Colon (tissue), 2 donors: ENCODE results near the gene BAIAP2L1.
A peak's percentile ranks its signal among the peaks of the same experiment; 100 is the strongest.

Source experiments
- FAIRE-seq: peaks from 2 replicates; lab custom pipeline; 2012; peaks lifted over from hg19 to GRCh38; lab: Jason Lieb, UNC
- donor health status: control.
- donor health status: control.

BAIAP2L1 gene

DNA sequence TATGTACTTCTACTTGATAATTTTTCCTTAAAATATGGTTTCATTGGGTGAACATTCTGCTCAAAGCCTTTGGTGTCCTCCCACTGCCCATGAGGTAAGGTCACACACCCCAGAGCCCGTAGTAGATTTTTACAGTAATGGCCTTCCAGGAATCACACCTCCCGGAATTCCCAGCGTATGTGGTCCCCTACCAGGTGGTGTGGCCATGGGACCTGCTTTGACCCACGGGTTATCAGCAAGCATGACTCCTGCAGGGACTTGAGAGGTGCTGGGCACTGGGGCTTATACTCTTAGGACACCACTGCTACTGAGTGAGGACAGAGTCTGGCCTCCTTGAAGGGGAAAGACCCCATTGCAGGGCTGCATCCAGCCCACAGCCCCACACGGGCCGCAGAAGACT, 42.2 kb downstream of the BAIAP2L1 start:
- no peak for FAIRE-seq

DNA sequence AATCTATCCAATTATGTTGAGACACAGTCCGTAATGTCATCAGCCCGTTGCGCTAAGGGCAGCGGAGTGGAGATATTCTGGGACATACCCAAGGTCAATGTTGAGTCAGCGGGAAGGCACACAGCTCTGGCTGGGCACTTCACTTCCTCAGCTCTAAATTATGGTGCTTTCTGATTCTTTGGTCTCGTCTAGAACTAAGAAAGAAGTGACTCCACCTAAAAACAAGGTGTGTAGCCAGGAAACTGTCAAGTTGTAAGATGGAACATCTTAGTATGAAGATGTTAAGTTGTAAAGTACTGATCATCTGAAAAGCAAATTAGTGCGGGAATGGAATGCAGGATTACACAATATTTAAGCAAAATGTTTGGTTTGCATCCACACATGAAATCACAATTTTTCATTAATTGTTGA, 43.1 kb downstream of the BAIAP2L1 start:
- FAIRE-seq, result no peak

- no peak for FAIRE-seq
Measured at GRCh38 chr7:98355250-98355538, 45.7 kb downstream of the BAIAP2L1 start.

GRCh38 chr7:98354511-98355249, 46.2 kb downstream of the BAIAP2L1 start:
- FAIRE-seq, result no peak

DNA sequence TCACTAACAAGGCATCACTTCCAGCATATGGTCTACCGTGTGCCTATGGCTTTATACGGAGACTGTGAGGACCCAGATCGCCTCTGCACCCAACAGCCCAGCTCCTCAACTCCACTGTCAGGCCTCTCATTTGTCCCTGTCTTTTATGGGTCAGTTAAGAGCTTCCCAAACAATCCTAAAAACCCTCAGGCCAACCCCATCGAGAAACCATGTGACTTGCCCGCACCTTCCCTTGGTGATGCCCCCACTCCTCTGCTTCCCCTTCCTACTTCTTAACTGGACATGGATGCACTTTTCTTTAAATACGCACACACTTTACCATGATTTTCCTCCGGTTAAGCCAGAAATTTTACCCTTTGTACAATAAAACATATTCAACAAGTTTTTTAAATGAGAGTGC, 46.8 kb downstream of the BAIAP2L1 start:
- no peak for FAIRE-seq

GRCh38 chr7:98352621-98353020, 48.3 kb downstream of the BAIAP2L1 start:
- FAIRE-seq, result peak; percentile 47

- FAIRE-seq, result no peak
Measured at GRCh38 chr7:98351136-98351535, 49.8 kb downstream of the BAIAP2L1 start.

DNA sequence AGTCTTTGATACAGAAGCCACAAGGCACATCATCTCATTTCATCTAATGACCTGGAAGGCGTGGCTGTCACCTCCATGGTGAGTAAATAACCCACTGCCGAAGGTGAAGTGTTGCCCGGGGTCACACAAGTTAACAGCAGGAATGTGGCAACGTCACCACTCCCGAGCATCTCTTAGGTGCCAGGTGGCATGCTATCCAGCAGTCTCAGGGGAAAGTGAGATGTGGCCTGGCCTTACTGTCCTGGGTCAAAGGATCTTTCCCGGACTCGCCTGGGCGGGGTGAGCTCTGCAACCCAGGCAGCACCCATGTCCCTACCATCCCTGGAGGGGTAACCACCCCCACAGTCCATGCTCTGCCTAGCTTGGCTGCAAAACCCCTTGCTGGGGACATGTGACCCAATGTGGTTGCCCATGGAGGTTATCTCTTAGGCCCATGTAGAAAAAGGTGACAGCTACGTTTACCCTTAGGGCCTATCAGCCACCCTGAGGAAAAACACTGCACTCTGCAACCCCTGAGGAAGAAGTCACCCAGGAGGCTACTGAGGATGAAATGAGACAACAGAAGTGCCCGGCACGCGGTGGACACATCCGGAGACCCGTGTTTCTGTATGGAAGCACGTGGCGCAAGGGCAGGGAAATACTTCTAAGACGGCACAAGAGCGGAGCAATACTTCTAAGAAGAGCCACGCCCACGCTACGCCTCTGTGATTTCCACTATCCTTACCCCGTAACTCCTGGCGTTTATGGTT, 52.0 kb downstream of the BAIAP2L1 start:
- FAIRE-seq, result no peak

- FAIRE-seq, result no peak
Measured at GRCh38 chr7:98346515-98347069, 54.3 kb downstream of the BAIAP2L1 start.

DNA sequence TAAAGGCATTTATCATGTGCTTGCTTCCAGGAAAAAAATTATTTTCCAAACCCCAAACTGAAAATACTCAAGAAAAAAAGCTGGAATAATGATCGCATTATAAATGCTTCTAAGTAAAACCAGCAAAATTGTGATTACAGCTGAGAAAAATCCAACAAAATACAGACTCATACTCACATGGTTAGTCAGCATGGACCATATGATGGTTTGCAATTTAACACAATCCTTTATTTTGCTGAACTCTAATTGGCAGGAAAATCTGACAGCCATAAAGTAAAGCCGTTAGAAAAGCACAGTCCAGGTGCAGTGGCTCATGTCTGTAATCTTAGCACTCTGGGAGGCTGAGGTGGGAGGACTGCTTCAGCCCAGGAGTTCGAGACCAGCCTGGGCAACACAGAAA, 59.8 kb downstream of the BAIAP2L1 start:
- FAIRE-seq, result no peak

- FAIRE-seq, result no peak
Measured at GRCh38 chr7:98339043-98339442, 61.8 kb downstream of the BAIAP2L1 start.

- no peak for FAIRE-seq
Measured at GRCh38 chr7:98338441-98338840, 62.4 kb downstream of the BAIAP2L1 start.

DNA sequence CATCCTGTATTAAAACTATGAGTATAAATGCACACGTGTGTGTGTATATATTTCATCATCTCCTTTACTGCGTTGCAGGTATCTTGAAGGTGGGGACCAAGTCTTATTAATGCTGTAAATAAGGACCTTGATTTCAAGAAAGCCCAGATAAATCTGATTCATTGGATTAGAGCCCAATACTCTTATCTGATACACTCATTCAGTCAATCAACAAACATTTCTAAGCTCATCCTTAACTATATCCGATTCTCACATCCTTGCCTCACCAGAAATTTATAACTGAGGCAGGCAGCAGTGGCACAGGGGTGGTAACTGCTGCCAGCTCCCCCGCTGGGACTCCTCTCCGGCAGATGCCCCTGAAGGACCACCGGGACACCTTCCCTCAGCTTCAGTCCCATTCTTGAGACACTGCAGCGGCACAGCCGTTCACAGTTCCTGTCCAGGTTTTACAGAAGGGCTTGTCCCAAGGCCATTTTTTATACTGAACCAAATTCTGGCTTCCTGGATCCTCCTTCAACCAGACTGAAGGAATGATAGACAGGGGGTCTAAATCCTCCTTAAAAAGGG, 65.4 kb downstream of the BAIAP2L1 start:
- FAIRE-seq, result no peak

GRCh38 chr7:98334081-98334480, 66.8 kb downstream of the BAIAP2L1 start:
- no peak for FAIRE-seq

DNA sequence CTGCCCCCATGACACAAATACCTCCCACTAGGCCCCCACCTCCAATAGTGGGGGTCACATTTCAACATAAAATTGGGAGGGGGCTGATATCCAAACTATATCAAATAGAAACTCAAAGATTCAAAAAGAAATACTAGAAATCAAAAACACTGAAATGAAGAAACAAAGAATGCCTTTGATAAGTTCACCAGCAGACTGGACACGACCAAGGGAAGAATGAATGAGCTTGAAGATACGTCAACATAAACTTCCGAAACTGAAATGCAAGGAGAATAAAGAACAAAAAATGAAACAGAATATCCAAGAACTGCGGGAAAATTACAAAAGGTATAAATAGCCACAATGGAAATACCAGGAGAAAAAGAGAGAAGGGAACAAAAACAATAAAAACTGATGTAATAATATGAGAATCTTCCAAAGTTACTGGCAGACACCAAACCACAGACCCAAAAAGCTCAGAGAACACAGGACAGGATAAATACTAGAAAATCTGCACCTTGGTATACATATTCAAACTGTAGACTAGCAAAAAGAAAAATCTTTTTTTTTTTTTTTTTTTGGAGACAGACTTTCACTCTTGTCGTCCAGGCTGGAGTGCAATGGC, 69.9 kb downstream of the BAIAP2L1 start:
- FAIRE-seq, result no peak

GRCh38 chr7:98329791-98330373, 71.0 kb downstream of the BAIAP2L1 start:
- FAIRE-seq, result no peak

DNA sequence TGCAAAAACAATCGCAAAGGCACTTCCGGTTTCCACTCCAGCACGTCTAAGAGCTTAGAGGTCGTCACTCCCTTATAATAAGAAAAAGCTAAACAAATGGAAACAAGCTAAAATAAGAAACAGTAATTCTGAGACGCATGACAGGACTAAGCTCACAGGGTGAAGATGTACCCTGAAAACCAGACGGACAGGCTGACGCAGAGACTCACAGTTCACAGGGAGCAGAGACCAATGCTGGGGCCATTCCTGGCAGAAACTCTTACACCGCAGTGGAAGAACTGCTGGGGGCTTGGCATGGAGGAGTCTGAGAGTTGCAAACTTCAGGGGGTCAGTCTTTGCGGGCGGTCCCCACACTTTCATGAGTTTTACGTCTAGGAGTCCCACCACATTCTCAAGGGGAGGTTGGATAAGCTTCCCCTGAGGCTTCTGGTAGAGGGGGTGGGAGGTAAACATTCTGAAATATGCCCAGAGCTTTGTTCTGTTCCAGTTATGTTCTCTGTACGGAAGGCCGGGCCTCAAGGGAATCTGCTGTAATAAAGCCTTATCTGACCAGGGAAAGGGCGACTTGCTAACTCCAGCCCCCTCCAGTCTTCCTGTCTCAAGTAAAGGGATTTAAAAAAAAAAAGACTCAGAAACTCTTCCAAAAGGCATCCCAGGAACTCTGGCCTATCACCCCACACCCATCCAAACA, 71.6 kb downstream of the BAIAP2L1 start:
- no peak for FAIRE-seq

DNA sequence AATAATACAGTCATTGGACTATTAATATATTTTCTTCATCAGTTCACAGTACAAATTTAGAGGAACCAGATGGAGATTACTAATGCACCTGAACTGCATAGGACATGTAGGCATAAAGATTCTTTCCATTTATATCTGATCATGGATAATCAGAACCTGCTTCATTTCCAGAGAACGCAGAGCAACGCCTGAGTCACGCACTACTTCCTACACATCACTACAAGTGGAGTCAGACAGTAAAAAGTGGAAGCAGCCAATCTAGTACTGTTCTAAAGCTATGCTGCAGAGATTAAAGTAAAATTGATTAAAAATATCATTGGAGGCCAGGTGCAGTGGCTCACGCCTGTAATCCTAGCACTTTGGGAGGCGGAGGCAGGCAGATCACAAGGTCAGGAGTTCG, 76.1 kb downstream of the BAIAP2L1 start:
- no peak for FAIRE-seq

- no peak for FAIRE-seq
Measured at GRCh38 chr7:98323597-98324322, 77.1 kb downstream of the BAIAP2L1 start.

DNA sequence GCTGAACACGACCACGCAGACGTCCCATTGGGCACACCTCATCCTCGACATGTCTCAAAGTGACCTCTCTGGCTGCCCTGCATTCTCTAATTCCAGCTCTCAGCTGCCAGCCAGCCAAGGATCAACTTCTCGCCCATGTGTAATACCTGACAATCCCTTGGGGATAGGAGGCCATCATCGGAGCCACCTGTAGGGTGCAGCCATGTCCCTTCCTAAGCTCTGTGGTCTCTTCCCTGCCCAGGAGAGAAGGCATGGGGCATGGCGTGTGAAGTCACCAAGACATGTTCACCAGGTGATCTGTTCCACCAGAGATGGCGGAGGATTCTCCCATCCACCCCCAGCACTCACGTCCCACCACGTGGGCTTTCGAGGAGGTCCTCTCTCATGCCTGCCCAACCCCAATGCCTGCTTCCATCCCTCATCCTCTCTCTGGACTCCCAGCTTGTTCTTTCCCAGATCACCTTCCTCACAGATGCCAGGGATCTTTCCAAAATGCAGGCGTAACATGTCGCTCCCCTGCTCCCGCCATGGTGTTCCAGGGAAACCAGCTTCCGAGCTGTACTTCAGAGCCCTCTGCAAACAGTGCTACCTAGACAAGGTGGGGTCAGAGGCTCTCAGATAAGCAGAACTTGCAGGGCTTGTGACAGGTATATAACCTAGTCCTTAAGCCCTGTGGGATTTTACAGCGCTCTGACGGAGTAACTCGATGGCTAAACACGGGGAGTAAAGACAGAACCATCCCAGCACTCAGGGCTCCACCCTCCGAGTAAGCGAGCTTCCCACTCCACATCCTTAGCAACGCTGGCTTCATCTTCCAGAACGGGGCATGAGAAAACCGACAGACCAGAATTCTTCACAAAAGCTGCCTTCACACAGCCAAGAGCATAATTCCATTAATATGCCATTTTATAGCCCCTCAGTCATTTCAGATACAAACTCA, 78.3 kb downstream of the BAIAP2L1 start:
- no peak for FAIRE-seq
